Activated CD4-positive, alpha-beta memory T cell treated with anti-CD3 and anti-CD28 coated beads for 36 hours (primary cell): ENCODE measurements around the gene IGF1R. TPM values are rescaled to one million over a fixed set of nuclear protein-coding genes. Genes with fewer than 3 reads are reported as not detected.

ENCODE experiments used
- CTCF ChIA-PET: fragments of 350-600 bp; sonication (Branson Sonifier 250); formaldehyde crosslinking; loops from one replicate; lab custom pipeline; 2021; ENCODE audit warnings: antibody characterized with exemption, inconsistent platforms; lab: Charles Lee
- POLR2A ChIA-PET: fragments of 350-600 bp; sonication (Branson Sonifier 250); formaldehyde crosslinking; loops from one replicate; lab custom pipeline; 2021; ENCODE audit warnings: antibody characterized with exemption; lab: Charles Lee
- DNase-seq: peaks from one replicate; pipeline ENCODE4 v3.0.0-alpha.2; 2020
- H3K27ac Mint-ChIP-seq: one replicate; pipeline ENCODE4 v1.8.0; 2021; ENCODE audit warnings: mixed read lengths
- H3K27me3 Mint-ChIP-seq: one replicate; pipeline ENCODE4 v1.8.0; 2021; ENCODE audit warnings: mixed read lengths
- H3K36me3 Mint-ChIP-seq: one replicate; pipeline ENCODE4 v1.8.0; 2021; ENCODE audit warnings: mixed read lengths
- H3K4me1 Mint-ChIP-seq: one replicate; pipeline ENCODE4 v1.8.0; 2021; ENCODE audit warnings: low read depth, mixed read lengths
- H3K4me3 Mint-ChIP-seq: one replicate; pipeline ENCODE4 v1.8.0; 2021; ENCODE audit warnings: mild to moderate bottlenecking, mixed read lengths
- H3K9me3 Mint-ChIP-seq: one replicate; pipeline ENCODE4 v1.8.0; 2021; ENCODE audit warnings: mixed read lengths
- intact Hi-C: fragments of 100-400 bp; cut with micrococcal nuclease; formaldehyde crosslinking; loops from one replicate; pipeline ENCODE4 v1.15.1; 2023
- total RNA-seq, 2 experiments: library from RNA; stranded (reverse); gene quantifications; one replicate each; pipeline ENCODE4 v1.2.3, GENCODE V29; 2021

The IGF1R gene
- total RNA-seq, 2 experiments from 2014 or later, result 13.2 to 14.8 TPM

GRCh38 chr15:98698792-98699191 lies 50.5 kb downstream of the IGF1R start:
- H3K4me1 Mint-ChIP-seq, result peaks cover 44% of the 10 kb centered on the region
- no peak overlapping the region for H3K27ac Mint-ChIP-seq
- POLR2A ChIA-PET, result interaction anchor here (0.6 kb wide), 1 partner anchor 215 kb away, joined by 3 read pairs; no protein-coding TSS in a partner anchor

DNA sequence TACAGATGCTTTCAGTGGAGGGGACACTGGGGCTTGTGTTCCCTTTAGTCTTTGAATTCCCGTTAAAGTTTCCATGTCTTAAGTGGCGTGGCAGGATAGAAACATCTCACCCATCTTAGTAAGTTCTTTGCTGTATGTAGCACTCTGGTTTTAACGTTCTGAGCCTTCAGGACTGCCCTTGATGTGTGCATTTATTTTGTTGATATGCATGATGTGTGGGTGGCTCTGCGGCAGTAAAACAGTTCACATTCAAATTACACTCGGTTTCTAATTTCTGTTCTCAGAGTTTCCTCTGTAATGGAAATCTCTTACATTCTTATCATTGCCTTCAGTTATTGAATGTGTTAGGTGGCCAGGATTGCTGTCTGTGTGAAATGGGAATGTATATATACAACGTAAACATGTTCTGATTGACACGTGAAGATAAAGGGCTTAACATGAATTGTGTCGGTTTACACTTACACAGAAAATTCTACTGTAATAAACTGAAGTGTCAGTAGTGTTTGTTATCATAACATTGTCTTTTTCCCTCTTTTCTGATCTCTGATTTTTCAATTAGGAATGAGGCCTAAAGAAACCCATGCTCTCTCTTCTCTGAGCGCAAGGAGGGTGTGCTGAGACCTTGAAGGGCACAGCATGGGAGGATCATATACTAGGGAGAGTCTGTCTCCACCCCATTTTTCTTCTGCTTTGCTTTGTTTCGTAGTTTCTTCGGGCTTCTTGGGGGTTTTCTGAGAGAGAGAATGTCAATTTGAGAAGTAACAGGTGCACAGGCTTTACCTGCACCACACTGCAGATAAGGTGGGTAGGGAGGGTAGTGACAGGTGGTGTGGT lies 51.5 kb downstream of the IGF1R start:
- intact Hi-C loops, result no loop called here
- POLR2A ChIA-PET, result no interaction called here

More at GRCh38 chr15:98698792-98699191, 50.5 kb downstream of the IGF1R start:
- Mint-ChIP-seq H3K9me3 (no peaks in the 10 kb centered on the region), H3K36me3 (no peaks in the 10 kb centered on the region), H3K4me3 (no peak overlapping the region), H3K27me3 (peaks cover 4% of the 10 kb centered on the region)
- CTCF ChIA-PET, result no interaction called here
- intact Hi-C loops, result no loop called here
- no peak for DNase-seq

GRCh38 chr15:98700519-98700918 lies 52.2 kb downstream of the IGF1R start:
- no peaks in the 10 kb centered on the region for H3K36me3 Mint-ChIP-seq
- no peaks in the 10 kb centered on the region for H3K9me3 Mint-ChIP-seq
- intact Hi-C loops, result no loop called here
- no peak for DNase-seq
- H3K27ac Mint-ChIP-seq, result no peak overlapping the region
- H3K4me3 Mint-ChIP-seq, result no peak overlapping the region
- H3K4me1 Mint-ChIP-seq, result peaks cover 39% of the 10 kb centered on the region
- H3K27me3 Mint-ChIP-seq, result no peaks in the 10 kb centered on the region
- ChIA-PET CTCF (no interaction called here), POLR2A (no interaction called here)

More for the DNA sequence above, 51.5 kb downstream of the IGF1R start:
- DNase-seq, result no peak
- CTCF ChIA-PET, result no interaction called here
- H3K27ac Mint-ChIP-seq, result no peak overlapping the region
- no peak overlapping the region for H3K4me3 Mint-ChIP-seq
- H3K9me3 Mint-ChIP-seq, result no peaks in the 10 kb centered on the region
- peaks cover 2% of the 10 kb centered on the region for H3K27me3 Mint-ChIP-seq
- H3K4me1 Mint-ChIP-seq, result peaks cover 40% of the 10 kb centered on the region
- H3K36me3 Mint-ChIP-seq, result no peaks in the 10 kb centered on the region

DNA sequence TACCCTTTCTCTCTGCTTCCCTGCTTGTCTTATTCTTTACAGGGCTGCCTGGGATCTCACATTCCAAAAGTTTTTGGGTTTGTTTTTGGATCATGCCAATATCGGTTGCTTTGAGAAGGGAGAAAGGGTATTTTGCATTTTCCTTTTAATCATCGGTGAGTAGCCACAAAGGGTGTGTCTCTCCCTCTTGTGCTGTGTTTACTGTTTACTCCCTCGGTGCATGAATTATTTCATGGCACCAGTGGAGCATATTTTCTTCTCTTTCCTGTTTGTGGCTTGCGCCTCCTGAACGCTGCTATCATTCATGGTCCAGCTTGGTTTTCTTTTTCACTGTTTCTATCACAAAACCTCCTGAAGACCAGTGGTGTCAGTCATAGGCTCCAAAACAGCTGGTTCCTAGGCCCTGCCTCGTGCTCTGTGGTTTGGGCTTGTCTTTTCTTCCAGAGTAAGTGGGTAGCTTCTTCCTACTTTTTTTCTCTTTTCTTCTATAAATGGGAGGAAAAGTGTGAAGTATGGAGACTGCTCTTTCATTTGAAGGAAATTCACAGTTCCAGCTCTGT lies 54.9 kb downstream of the IGF1R start:
- Mint-ChIP-seq H3K9me3 (no peaks in the 10 kb centered on the region), H3K4me1 (peaks cover 33% of the 10 kb centered on the region), H3K36me3 (peaks cover 1% of the 10 kb centered on the region), H3K4me3 (no peak overlapping the region), H3K27ac (no peak overlapping the region), H3K27me3 (no peaks in the 10 kb centered on the region)
- intact Hi-C loops, result no loop called here
- ChIA-PET POLR2A (no interaction called here), CTCF (no interaction called here)
- DNase-seq, result no peak

- intact Hi-C loops, result no loop called here
- Mint-ChIP-seq H3K9me3 (no peaks in the 10 kb centered on the region), H3K36me3 (peaks cover 3% of the 10 kb centered on the region), H3K27ac (no peak overlapping the region), H3K4me3 (no peak overlapping the region), H3K4me1 (peaks cover 14% of the 10 kb centered on the region), H3K27me3 (no peaks in the 10 kb centered on the region)
- DNase-seq, result no peak
- POLR2A ChIA-PET, result no interaction called here
- CTCF ChIA-PET, result no interaction called here
Observed at GRCh38 chr15:98705070-98705469, 56.7 kb downstream of the IGF1R start.

- peaks cover 6% of the 10 kb centered on the region for H3K36me3 Mint-ChIP-seq
- H3K9me3 Mint-ChIP-seq, result peaks cover 5% of the 10 kb centered on the region
- intact Hi-C loops, result no loop called here
- no peak overlapping the region for H3K27ac Mint-ChIP-seq
- H3K4me3 Mint-ChIP-seq, result no peak overlapping the region
- ChIA-PET POLR2A (no interaction called here), CTCF (interaction anchor here (1.5 kb wide), 1 partner anchor 47 kb away, joined by 3 read pairs; no protein-coding TSS in a partner anchor)
- no peak for DNase-seq
- H3K27me3 Mint-ChIP-seq, result no peaks in the 10 kb centered on the region
- H3K4me1 Mint-ChIP-seq, result peaks cover 6% of the 10 kb centered on the region
Observed at GRCh38 chr15:98706387-98706786, 58.0 kb downstream of the IGF1R start.

DNA sequence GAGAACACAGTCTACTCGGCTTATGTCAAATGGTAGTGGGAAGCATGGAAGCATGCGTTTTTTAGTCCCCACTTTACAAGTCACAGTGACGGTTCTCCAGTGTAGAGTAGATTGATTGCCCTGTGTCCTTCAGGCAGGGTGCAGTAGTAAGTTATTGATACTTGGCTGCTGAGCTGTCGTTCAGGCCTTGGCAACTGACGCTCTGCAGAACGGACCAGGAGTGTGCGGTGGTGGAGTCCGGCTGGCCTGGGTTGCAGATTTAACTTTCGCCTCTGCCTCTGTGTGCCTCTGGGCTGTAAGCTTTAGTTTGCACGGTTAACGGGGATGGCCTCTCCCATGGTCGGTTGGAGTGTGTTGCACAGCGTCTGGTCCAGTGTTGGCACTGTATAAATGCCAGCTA lies 58.6 kb downstream of the IGF1R start:
- peaks cover 10% of the 10 kb centered on the region for H3K9me3 Mint-ChIP-seq
- intact Hi-C loops, result no loop called here
- CTCF ChIA-PET, result interaction anchor here (1.5 kb wide), 1 partner anchor 47 kb away, joined by 3 read pairs; no protein-coding TSS in a partner anchor

GRCh38 chr15:98708037-98708590 lies 59.8 kb downstream of the IGF1R start:
- intact Hi-C loops, result no loop called here
- no peak for DNase-seq
- Mint-ChIP-seq H3K36me3 (peaks cover 16% of the 10 kb centered on the region), H3K4me1 (peaks cover 5% of the 10 kb centered on the region), H3K9me3 (peaks cover 12% of the 10 kb centered on the region), H3K4me3 (no peak overlapping the region), H3K27ac (no peak overlapping the region), H3K27me3 (no peaks in the 10 kb centered on the region)
- POLR2A ChIA-PET, result no interaction called here
- CTCF ChIA-PET, result no interaction called here

More for the DNA sequence above, 58.6 kb downstream of the IGF1R start:
- H3K4me3 Mint-ChIP-seq, result no peak overlapping the region
- POLR2A ChIA-PET, result no interaction called here
- H3K27ac Mint-ChIP-seq, result no peak overlapping the region
- no peak for DNase-seq
- H3K27me3 Mint-ChIP-seq, result no peaks in the 10 kb centered on the region
- peaks cover 6% of the 10 kb centered on the region for H3K4me1 Mint-ChIP-seq
- peaks cover 12% of the 10 kb centered on the region for H3K36me3 Mint-ChIP-seq

- Mint-ChIP-seq H3K27me3 (no peaks in the 10 kb centered on the region), H3K4me3 (no peak overlapping the region), H3K36me3 (peaks cover 16% of the 10 kb centered on the region), H3K9me3 (peaks cover 12% of the 10 kb centered on the region), H3K4me1 (peaks cover 33% of the 10 kb centered on the region), H3K27ac (no peak overlapping the region)
- intact Hi-C loops, result loop anchor here (10.0 kb wide), 1 partner anchor 63 kb away; no protein-coding TSS in a partner anchor
- no peak for DNase-seq
- ChIA-PET POLR2A (no interaction called here), CTCF (no interaction called here)
Observed at GRCh38 chr15:98711810-98712209, 63.5 kb downstream of the IGF1R start.

DNA sequence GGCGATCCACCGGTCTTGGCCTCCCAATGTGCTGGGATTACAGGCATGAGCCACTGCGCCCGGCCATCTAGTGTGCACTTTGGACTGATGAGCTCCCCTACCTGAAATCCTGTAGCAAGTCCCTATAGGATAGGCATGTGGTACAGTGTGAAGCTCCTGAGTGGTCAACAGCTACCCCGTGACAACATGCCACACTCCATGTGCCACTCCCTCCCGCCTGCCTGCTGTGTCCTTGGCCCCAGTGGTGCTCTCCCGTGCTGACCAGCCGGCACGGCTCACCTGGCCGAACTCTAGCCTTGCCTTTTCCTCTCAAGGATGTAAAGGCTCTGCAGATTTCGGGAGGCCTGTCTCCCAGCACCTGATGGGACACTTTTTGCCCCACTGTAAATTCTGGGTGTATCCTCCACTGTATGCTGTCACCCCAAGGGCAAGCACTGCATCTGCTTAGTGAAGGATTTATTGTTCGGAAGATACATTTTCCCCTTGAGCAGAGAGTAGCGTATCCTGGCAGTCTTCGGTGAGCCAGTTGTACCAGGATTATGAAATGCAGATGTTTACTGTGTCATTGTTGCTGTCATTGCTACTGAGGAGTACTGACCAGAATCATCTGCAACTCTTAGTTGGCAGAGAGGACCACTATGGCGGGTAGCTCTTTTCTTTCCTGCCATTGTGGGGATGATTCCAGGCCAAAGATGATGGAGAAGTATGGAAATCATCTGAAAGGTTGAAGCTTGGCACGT lies 64.7 kb downstream of the IGF1R start:
- Mint-ChIP-seq H3K4me1 (peaks cover 35% of the 10 kb centered on the region), H3K27ac (no peak overlapping the region), H3K4me3 (no peak overlapping the region), H3K36me3 (peaks cover 16% of the 10 kb centered on the region), H3K27me3 (no peaks in the 10 kb centered on the region), H3K9me3 (peaks cover 12% of the 10 kb centered on the region)
- ChIA-PET POLR2A (no interaction called here), CTCF (no interaction called here)
- intact Hi-C loops, result loop anchor here (10.0 kb wide), 1 partner anchor 62 kb away; no protein-coding TSS in a partner anchor
- no peak for DNase-seq

DNA sequence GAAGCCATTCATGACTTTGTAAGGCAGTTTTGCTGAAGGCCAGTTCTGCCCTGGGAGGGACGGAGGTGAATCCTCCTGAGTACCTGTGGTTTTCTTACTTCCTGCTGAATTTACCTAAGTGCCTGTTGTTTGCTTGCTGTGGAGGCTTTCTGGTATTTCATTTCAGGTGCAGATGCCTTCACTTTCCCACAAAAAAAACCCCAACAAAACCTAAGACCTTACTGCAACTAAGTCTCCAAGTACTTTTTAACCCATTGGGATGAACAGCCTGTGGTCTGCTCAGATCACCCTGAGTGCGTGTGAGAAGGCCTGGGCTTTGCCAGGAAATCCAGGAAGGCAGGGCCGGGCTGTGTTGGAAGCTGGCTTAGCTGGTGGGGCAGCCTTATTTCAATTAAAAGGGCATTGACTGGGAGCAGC lies 65.3 kb downstream of the IGF1R start:
- Mint-ChIP-seq H3K27ac (no peak overlapping the region), H3K4me1 (peaks cover 35% of the 10 kb centered on the region), H3K36me3 (peaks cover 13% of the 10 kb centered on the region), H3K9me3 (peaks cover 12% of the 10 kb centered on the region), H3K27me3 (no peaks in the 10 kb centered on the region), H3K4me3 (no peak overlapping the region)
- peak; percentile 16 for DNase-seq
- ChIA-PET POLR2A (no interaction called here), CTCF (no interaction called here)
- intact Hi-C loops, result loop anchor here (10.0 kb wide), 1 partner anchor 61 kb away; no protein-coding TSS in a partner anchor

DNA sequence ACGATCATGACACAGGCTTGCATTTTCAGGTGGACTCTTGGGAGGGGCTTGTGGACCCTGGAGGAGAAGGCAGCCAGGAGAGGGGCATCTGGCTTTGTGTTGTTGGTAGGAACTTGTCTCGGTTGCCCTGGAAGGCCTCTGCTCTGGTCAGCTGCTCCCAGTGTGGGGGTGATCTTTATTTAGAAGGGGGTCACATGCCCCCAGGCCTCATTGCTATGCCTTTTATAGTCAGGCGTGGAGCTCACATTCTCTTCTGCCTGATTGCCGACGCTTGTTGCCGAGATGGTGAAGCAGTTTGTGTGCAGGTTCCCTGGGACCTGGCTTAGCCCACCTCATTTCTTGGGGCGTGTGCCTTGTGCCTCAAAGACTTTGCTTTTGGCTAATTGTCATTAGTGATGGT lies 66.6 kb downstream of the IGF1R start:
- H3K4me1 Mint-ChIP-seq, result peaks cover 36% of the 10 kb centered on the region
- peaks cover 13% of the 10 kb centered on the region for H3K36me3 Mint-ChIP-seq
- intact Hi-C loops, result loop anchor here (10.0 kb wide), 1 partner anchor 60 kb away; no protein-coding TSS in a partner anchor
- H3K4me3 Mint-ChIP-seq, result no peak overlapping the region
- ChIA-PET POLR2A (no interaction called here), CTCF (no interaction called here)
- no peak for DNase-seq
- no peaks in the 10 kb centered on the region for H3K27me3 Mint-ChIP-seq
- H3K9me3 Mint-ChIP-seq, result peaks cover 12% of the 10 kb centered on the region
- no peak overlapping the region for H3K27ac Mint-ChIP-seq
